A549 (cell line): Measurements from ENCODE around the gene CAV3. TPM values are rescaled to one million over a fixed set of nuclear protein-coding genes. Genes with fewer than 3 reads are reported as not detected.

Experiments used
- ATAC-seq, 2 experiments: fragments of 200-7000 bp in 1 of 2; fragments of >200 bp in 1 of 2; cut with Nextera tagmentation in 1 of 2; cut with Tn5 transposase in 1 of 2; 3 replicates each; pipeline versions ENCODE4 v1.8.0 to v1.9.1; 2018 to 2020; ENCODE audit warnings: mild to moderate bottlenecking in 1 of 2, moderate library complexity in 1 of 2
- CTCF ChIA-PET: fragments of 300-600 bp; sonication (Branson Sonifier 250); formaldehyde crosslinking; extraction: SDS; loops from one replicate; lab custom pipeline; 2021; ENCODE audit warnings: antibody characterized with exemption, inconsistent platforms; lab: Yijun Ruan, JAX
- POLR2A ChIA-PET: fragments of 350-600 bp; formaldehyde crosslinking; extraction: SDS; loops from one replicate; lab custom pipeline; 2021; ENCODE audit warnings: antibody characterized with exemption, inconsistent platforms; lab: Yijun Ruan, JAX
- DNase-seq, 2 experiments: peaks; one replicate each; pipeline versions ENCODE4 v3.0.0 to v3.0.0-alpha.2; 2011 to 2016; ENCODE audit warnings: low read depth in 1 of 2, low spot score in 1 of 2
- FAIRE-seq: peaks from 2 replicates; lab custom pipeline; 2011; peaks lifted over from hg19 to GRCh38; lab: Jason Lieb, UNC
- H3K27ac ChIP-seq, 2 experiments: fragments of >200 bp; sonication (Bioruptor Twin); formaldehyde crosslinking; 3 replicates each; pipeline ENCODE4 v1.5.1; 2016 to 2017
- H3K4me1 ChIP-seq: fragments of >200 bp; sonication (Bioruptor Twin); formaldehyde crosslinking; 3 replicates; pipeline ENCODE4 v1.6.1; 2016
- H3K4me2 ChIP-seq: fragments of >200 bp; sonication (Bioruptor Twin); formaldehyde crosslinking; 3 replicates; pipeline ENCODE4 v1.6.1; 2016
- H3K4me3 ChIP-seq: fragments of >200 bp; sonication (Bioruptor Twin); formaldehyde crosslinking; 3 replicates; pipeline ENCODE4 v1.5.1; 2016
- H3K9me3 ChIP-seq: fragments of >200 bp; sonication (Bioruptor Twin); formaldehyde crosslinking; 3 replicates; pipeline ENCODE4 v1.6.1; 2016
- BCL3 ChIP-seq: fragments of >200 bp; sonication (Bioruptor Twin); formaldehyde crosslinking; IDR thresholded peaks from 3 replicates; pipeline ENCODE4 v1.6.1; 2016
- CBX2 ChIP-seq: fragments of 200-600 bp; sonication (generic); IDR thresholded peaks from 2 replicates; pipeline ENCODE4 v1.6.1; 2016; ENCODE audit warnings: low read depth, mild to moderate bottlenecking, borderline replicate concordance
- CBX8 ChIP-seq: fragments of 200-600 bp; sonication (generic); IDR thresholded peaks from 2 replicates; pipeline ENCODE4 v1.6.1; 2016
- CHD4 ChIP-seq: fragments of 200-600 bp; sonication (generic); IDR thresholded peaks from 2 replicates; pipeline ENCODE4 v1.6.1; 2016; ENCODE audit warnings: antibody characterized with exemption, mild to moderate bottlenecking, borderline replicate concordance
- CTCF ChIP-seq: fragments of >200 bp; sonication (Bioruptor Twin); formaldehyde crosslinking; IDR thresholded peaks from 3 replicates; pipeline ENCODE4 v1.5.1; 2016
- EHMT2 ChIP-seq: fragments of 200-600 bp; sonication (generic); IDR thresholded peaks from 2 replicates; pipeline ENCODE4 v1.6.1; 2016; ENCODE audit warnings: antibody characterized with exemption, low read depth, mild to moderate bottlenecking, moderate library complexity
- HMGXB4 ChIP-seq: fragments of 250-450 bp; sonication (Bioruptor Pico); IDR thresholded peaks from 2 replicates; pipeline ENCODE4 v1.5.0; 2021; ENCODE audit warnings: mild to moderate bottlenecking, moderate library complexity, borderline replicate concordance
- HOXA7 ChIP-seq: fragments of 250-450 bp; sonication (Bioruptor Pico); IDR thresholded peaks from 2 replicates; pipeline ENCODE4 v1.5.0; 2020; ENCODE audit warnings: mild to moderate bottlenecking, moderate library complexity
- JUN ChIP-seq, 2 experiments: fragments of >200 bp; sonication (Bioruptor Twin); formaldehyde crosslinking; IDR thresholded peaks; 2 replicates in 1 of 2; 3 replicates in 1 of 2; pipeline ENCODE4 v1.6.1; 2016 to 2017
- MAFK ChIP-seq: fragments of 450-650 bp; IDR thresholded peaks from 2 replicates; pipeline ENCODE4 v1.6.1; 2014; ENCODE audit not compliant: partially characterized antibody
- NFE2L2 ChIP-seq: fragments of 150-350 bp; conservative IDR thresholded peaks from 2 replicates; pipeline ENCODE4 v1.6.1; 2014; ENCODE audit warnings: low read length
- PHF8 ChIP-seq: fragments of 200-600 bp; sonication (generic); IDR thresholded peaks from 2 replicates; pipeline ENCODE4 v1.6.1; 2016; ENCODE audit warnings: low read depth, mild to moderate bottlenecking, antibody characterized with exemption, moderate library complexity, borderline replicate concordance
- POLR2A ChIP-seq: IDR thresholded peaks from 2 replicates; pipeline ENCODE4 v1.6.1; 2012; ENCODE audit warnings: mild to moderate bottlenecking, low read length
- RCOR1 ChIP-seq: fragments of 150-350 bp; IDR thresholded peaks from 2 replicates; pipeline ENCODE4 v1.6.1; 2014; ENCODE audit warnings: antibody characterized with exemption, low read length, low read depth
- RFX5 ChIP-seq: fragments of 450-650 bp; IDR thresholded peaks from 2 replicates; pipeline ENCODE4 v1.7.1; 2014; ENCODE audit warnings: antibody characterized with exemption, mild to moderate bottlenecking, moderate library complexity
- WGBS: methylation state at CpG from one replicate; pipeline ENCODE4 v1.1.6; 2017; ENCODE audit errors: missing lambda C conversion rate; 5-methylcytosine and 5-hydroxymethylcytosine counted together
- polyA plus RNA-seq, 4 experiments: library from polyadenylated mRNA; depleted of rRNA in 3 of 4; stranded (reverse); fragments of >200 nt; fragmentation: RNase III in 1 of 4; extraction: RNeasy Plus Mini Kit Qiagen cat#74134 plus additional on column Dnase treatment in 1 of 4; gene quantifications; 2 replicates in 3 of 4; 3 replicates in 1 of 4; pipeline ENCODE4 v1.2.3, GENCODE V29; 2011 to 2017
- TF ChIP-seq, protein P1 (sequence below): fragments of 450-650 bp; IDR thresholded peaks from 2 replicates; pipeline ENCODE4 v1.6.1; 2014; ENCODE audit warnings: antibody characterized with exemption
- TF ChIP-seq, protein P2 (sequence below): fragments of 250-450 bp; sonication (Bioruptor Pico); IDR thresholded peaks from 2 replicates; pipeline ENCODE4 v1.5.0; 2020; ENCODE audit warnings: low read depth, mild to moderate bottlenecking, moderate library complexity
- TF ChIP-seq, protein P3 (sequence below): IDR thresholded peaks from 2 replicates; pipeline ENCODE4 v1.6.1; 2012
- TF ChIP-seq, protein P4 (sequence below): fragments of 200-600 bp; sonication (generic); IDR thresholded peaks from 2 replicates; pipeline ENCODE4 v1.6.1; 2016; ENCODE audit warnings: antibody characterized with exemption, mild to moderate bottlenecking, moderate library complexity

Gene CAV3
- polyA plus RNA-seq, 2 of the 4 experiments (the other 2 are of a cell fraction): not detected

DNA sequence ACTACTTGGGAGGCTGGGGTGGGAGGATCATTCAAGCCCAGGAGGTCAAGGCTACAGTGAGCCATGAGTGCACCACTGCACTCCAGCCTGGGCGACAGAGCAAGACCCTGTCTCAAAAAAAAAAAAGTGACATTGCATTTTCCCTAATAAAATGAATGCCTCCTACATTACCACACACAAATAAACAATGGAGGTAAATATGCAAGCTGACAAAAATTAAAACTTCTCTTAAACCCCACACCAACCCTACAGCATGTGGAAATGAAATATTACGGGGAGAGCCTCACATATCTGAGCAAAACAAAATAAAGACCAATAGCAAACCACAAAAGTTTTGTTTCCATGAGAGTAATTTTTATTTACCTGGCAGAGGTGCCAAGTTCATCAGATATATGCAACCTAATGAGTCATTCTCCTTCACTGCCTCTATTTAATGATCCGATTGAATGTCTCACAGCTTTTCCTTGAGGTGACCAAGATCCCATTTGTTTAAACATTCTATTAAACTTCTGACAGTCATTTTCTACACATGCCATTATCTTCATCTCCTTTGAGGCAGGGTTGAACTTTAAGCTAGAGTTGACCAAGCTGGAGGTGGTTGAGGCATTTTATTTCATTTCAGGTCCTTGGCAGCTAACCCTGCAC lies 9.4 kb upstream of the CAV3 start:
- ChIA-PET POLR2A (no interaction called here), CTCF (interaction anchor here (0.7 to 2.6 kb wide), 6 partner anchors 9 to 45 kb away, joined by 3 to 11 read pairs (median 4); partner anchors contain the start of genes CAV3 and OXTR)
- Histone ChIP-seq H3K27ac (no peak overlapping the region), H3K9me3 (peaks cover 9% of the 10 kb centered on the region; the same call in 2 of the 3 replicates), H3K4me2 (peak overlapping the region; percentile 8; the same call in 1 of the 3 replicates), H3K4me3 (no peak overlapping the region), H3K4me1 (peaks cover 10% of the 10 kb centered on the region; the same call in 2 of the 3 replicates)
- no peak for DNase-seq
- 70% methylated on average over 3 of the region's 3 CpGs for WGBS
- ATAC-seq: no peak
- FAIRE-seq: no peak
- peak; percentile 73 for TF ChIP-seq MAFK
- no peak for TF ChIP-seq NFE2L2
- TF ChIP-seq BCL3: no peak
- TF ChIP-seq, protein P1, sequence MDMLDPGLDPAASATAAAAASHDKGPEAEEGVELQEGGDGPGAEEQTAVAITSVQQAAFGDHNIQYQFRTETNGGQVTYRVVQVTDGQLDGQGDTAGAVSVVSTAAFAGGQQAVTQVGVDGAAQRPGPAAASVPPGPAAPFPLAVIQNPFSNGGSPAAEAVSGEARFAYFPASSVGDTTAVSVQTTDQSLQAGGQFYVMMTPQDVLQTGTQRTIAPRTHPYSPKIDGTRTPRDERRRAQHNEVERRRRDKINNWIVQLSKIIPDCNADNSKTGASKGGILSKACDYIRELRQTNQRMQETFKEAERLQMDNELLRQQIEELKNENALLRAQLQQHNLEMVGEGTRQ: no peak

DNA sequence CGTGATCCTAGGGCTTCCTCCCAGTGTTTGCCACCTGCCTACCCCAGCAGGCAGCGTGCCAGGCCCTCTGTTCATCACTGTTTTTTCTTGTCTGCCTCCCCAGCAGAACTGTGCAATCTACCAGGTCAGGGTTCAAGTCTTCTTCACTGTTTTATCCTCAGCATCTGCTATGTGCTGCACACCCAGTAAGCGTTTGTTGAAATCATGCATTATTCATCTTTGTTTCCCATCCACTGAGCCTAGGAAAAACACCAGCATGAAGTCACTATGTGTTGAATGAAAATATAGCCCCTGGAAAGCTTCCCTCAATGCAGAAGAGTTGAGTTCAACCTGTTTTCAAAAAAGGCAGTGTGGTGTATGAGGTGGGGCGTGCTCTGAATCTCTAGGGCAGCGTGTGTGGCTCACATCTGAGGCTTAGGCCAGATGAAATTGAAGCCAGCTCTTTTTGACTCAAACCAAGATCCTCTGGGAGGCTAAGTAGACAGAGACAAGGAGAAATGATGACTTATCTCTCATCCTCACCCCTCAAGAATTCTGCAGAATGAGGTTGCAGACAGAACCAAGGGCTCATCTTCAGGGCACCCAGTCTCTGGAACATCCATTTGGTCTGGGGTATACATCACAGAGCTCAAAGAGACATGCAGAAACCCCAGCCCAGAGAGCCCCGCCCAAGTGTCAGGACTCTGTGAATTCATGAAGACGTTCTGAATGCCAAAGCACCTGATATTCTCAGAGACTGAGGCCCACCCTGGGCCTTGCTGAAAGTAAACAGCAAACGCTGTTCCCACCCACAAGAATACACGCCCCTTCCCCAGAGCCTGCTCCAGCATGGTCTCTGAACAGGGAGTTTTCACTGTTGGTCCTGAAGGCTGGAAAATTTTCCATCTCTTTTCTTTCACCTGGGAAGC lies 5.7 kb upstream of the CAV3 start:
- Histone ChIP-seq H3K9me3 (peaks cover 9% of the 10 kb centered on the region; the same call in 2 of the 3 replicates), H3K4me2 (no peak overlapping the region), H3K4me3 (no peak overlapping the region), H3K4me1 (peaks cover 10% of the 10 kb centered on the region; the same call in 2 of the 3 replicates), H3K27ac (no peak overlapping the region)
- TF ChIP-seq EHMT2: no peak
- no peak for TF ChIP-seq POLR2A
- TF ChIP-seq PHF8: no peak
- TF ChIP-seq RCOR1: no peak
- no peak for TF ChIP-seq CTCF
- no peak for TF ChIP-seq JUN (IDR thresholded peaks at IDR 0.05)
- TF ChIP-seq, protein P1: no peak
- no peak for TF ChIP-seq CHD4
- TF ChIP-seq, protein P2, sequence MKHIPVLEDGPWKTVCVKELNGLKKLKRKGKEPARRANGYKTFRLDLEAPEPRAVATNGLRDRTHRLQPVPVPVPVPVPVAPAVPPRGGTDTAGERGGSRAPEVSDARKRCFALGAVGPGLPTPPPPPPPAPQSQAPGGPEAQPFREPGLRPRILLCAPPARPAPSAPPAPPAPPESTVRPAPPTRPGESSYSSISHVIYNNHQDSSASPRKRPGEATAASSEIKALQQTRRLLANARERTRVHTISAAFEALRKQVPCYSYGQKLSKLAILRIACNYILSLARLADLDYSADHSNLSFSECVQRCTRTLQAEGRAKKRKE: no peak
- TF ChIP-seq HMGXB4 (CRISPR knock-in tag): no peak
- TF ChIP-seq, protein P3, sequence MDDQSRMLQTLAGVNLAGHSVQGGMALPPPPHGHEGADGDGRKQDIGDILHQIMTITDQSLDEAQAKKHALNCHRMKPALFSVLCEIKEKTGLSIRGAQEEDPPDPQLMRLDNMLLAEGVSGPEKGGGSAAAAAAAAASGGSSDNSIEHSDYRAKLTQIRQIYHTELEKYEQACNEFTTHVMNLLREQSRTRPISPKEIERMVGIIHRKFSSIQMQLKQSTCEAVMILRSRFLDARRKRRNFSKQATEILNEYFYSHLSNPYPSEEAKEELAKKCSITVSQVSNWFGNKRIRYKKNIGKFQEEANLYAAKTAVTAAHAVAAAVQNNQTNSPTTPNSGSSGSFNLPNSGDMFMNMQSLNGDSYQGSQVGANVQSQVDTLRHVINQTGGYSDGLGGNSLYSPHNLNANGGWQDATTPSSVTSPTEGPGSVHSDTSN: no peak
- no peak for TF ChIP-seq RFX5
- TF ChIP-seq, protein P4, sequence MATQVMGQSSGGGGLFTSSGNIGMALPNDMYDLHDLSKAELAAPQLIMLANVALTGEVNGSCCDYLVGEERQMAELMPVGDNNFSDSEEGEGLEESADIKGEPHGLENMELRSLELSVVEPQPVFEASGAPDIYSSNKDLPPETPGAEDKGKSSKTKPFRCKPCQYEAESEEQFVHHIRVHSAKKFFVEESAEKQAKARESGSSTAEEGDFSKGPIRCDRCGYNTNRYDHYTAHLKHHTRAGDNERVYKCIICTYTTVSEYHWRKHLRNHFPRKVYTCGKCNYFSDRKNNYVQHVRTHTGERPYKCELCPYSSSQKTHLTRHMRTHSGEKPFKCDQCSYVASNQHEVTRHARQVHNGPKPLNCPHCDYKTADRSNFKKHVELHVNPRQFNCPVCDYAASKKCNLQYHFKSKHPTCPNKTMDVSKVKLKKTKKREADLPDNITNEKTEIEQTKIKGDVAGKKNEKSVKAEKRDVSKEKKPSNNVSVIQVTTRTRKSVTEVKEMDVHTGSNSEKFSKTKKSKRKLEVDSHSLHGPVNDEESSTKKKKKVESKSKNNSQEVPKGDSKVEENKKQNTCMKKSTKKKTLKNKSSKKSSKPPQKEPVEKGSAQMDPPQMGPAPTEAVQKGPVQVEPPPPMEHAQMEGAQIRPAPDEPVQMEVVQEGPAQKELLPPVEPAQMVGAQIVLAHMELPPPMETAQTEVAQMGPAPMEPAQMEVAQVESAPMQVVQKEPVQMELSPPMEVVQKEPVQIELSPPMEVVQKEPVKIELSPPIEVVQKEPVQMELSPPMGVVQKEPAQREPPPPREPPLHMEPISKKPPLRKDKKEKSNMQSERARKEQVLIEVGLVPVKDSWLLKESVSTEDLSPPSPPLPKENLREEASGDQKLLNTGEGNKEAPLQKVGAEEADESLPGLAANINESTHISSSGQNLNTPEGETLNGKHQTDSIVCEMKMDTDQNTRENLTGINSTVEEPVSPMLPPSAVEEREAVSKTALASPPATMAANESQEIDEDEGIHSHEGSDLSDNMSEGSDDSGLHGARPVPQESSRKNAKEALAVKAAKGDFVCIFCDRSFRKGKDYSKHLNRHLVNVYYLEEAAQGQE: no peak
- TF ChIP-seq HOXA7 (CRISPR knock-in tag): no peak
- TF ChIP-seq CBX8: no peak
- no peak for TF ChIP-seq CBX2
- no peak for DNase-seq
- FAIRE-seq: no peak
- no peak for ATAC-seq
- 78% methylated on average over 9 of the region's 9 CpGs for WGBS
- ChIA-PET POLR2A (no interaction called here), CTCF (interaction anchor here (0.7 to 1.1 kb wide), 2 partner anchors 15 to 41 kb away, joined by 4 to 5 read pairs; partner anchors contain the start of gene OXTR)
